NCI-H748 treated with DMSO at 0.1 percent for 48 hours (cell line): ENCODE measurements around the gene FAM171A1.
A peak's percentile ranks its signal among the peaks of the same experiment; 100 is the strongest.

Source experiments
- DNase-seq: peaks from one replicate; lab custom pipeline; 2025; lab: John Stamatoyannopoulos, UW

FAM171A1 gene

GRCh38 chr10:15373199-15373598 is 2.1 kb upstream of the FAM171A1 start:
- DNase-seq: no peak

- DNase-seq: no peak
Measured at GRCh38 chr10:15370212-15370855, 755 bp downstream of the FAM171A1 start.

- no peak for DNase-seq
Measured at GRCh38 chr10:15369256-15370211, 1.6 kb downstream of the FAM171A1 start.

- DNase-seq: no peak
Measured at GRCh38 chr10:15368101-15368855, 2.8 kb downstream of the FAM171A1 start.

- no peak for DNase-seq
Measured at GRCh38 chr10:15367296-15368085, 3.6 kb downstream of the FAM171A1 start.

- no peak for DNase-seq
Measured at GRCh38 chr10:15365692-15366091, 5.4 kb downstream of the FAM171A1 start.

GRCh38 chr10:15364001-15364400 is 7.1 kb downstream of the FAM171A1 start:
- DNase-seq: no peak

GRCh38 chr10:15363031-15363430 is 8.1 kb downstream of the FAM171A1 start:
- no peak for DNase-seq

- no peak for DNase-seq
Measured at GRCh38 chr10:15361131-15361530, 10.0 kb downstream of the FAM171A1 start.

GRCh38 chr10:15360566-15360965 is 10.5 kb downstream of the FAM171A1 start:
- DNase-seq: no peak

GRCh38 chr10:15353471-15354017 is 17.5 kb downstream of the FAM171A1 start:
- DNase-seq: no peak

GRCh38 chr10:15352836-15353235 is 18.3 kb downstream of the FAM171A1 start:
- DNase-seq: no peak

GRCh38 chr10:15352201-15352600 is 18.9 kb downstream of the FAM171A1 start:
- no peak for DNase-seq

- no peak for DNase-seq
Measured at GRCh38 chr10:15351099-15351820, 19.8 kb downstream of the FAM171A1 start.

GRCh38 chr10:15349112-15349511 is 22.0 kb downstream of the FAM171A1 start:
- DNase-seq: peak; percentile 16

GRCh38 chr10:15348579-15348978 is 22.5 kb downstream of the FAM171A1 start:
- DNase-seq: no peak

GRCh38 chr10:15347150-15347549 is 23.9 kb downstream of the FAM171A1 start:
- no peak for DNase-seq

GRCh38 chr10:15346440-15347141 is 24.5 kb downstream of the FAM171A1 start:
- DNase-seq: no peak

GRCh38 chr10:15345450-15345849 is 25.6 kb downstream of the FAM171A1 start:
- DNase-seq: no peak

- peak; percentile 72 for DNase-seq
Measured at GRCh38 chr10:15344876-15345285, 26.2 kb downstream of the FAM171A1 start.
